Peyer's patch (tissue), 4 donors: ENCODE measurements around the gene ARID1B.

Experiments used
- CTCF ChIP-seq, 6 experiments: fragments of 450-650 bp in 4 of 6; fragments of 200-600 bp in 2 of 6; sonication (generic) in 1 of 6; IDR thresholded peaks; one replicate each; pipeline ENCODE4 v1.5.1; 2017 to 2019; ENCODE audit warnings: antibody characterized with exemption in 6 of 6, mild to moderate bottlenecking in 3 of 6, moderate library complexity in 1 of 6
- POLR2A ChIP-seq, 2 donors: fragments of 450-650 bp; IDR thresholded peaks; one replicate each; pipeline ENCODE4 v1.5.1; 2017; ENCODE audit warnings: antibody characterized with exemption in 2 of 2, mild to moderate bottlenecking in 2 of 2, moderate library complexity in 2 of 2

GRCh38 chr6:156954191-156954590, 177.0 kb downstream of the ARID1B start:
- TF ChIP-seq CTCF (IDR thresholded peaks at IDR 0.05) (no peak), POLR2A (IDR thresholded peaks at IDR 0.05) (no peak)
